Measurements from ENCODE around the gene SERPINB8.

The SERPINB8 gene

DNA sequence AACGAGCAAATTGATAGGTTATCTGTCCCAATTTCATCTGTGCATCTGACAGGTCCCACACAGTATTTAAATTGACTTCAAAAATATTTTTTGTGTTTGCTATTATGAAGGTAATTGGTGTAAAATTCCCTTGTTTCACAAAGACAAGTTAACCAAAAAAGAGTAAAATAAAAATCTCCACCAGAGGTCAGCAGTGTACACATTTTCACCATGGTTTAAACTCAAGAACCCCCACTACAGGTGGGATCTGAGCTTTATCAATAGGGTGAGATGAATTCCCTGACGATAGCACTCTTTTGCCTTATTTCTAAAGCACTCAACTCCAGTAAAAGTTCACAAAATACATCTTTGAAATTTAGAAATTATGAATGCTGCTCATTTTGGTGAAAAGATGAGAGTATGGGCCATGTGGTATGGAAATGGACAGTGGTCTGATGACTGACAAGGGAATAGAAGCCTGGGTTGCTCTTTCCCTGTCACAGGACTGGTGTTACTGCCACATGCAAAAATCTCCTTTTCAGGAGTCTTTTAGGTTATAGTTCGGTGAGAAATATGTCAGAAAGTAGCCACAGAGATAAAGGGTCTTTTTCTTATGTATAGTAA is 68.0 kb downstream of the SERPINB8 start:
- TF ChIP-seq RAD21 (IDR thresholded peaks at IDR 0.05; ENCODE audit: low read depth) (peak; percentile 53; the same call in 1 of the 2 replicates), YY1 (IDR thresholded peaks at IDR 0.05; ENCODE audit: low read depth) (no peak)
